ENCODE measurements around the gene MC1R. TPM values are rescaled to one million over a fixed set of nuclear protein-coding genes. Genes with fewer than 3 reads are reported as not detected.

The MC1R gene
- total and polyA plus RNA-seq, 2 of the 8 experiments (the other 6 are each of a cell fraction or from before 2014, with no cell fraction given) = 2.2 to 2.9 TPM

- no peaks in the 10 kb centered on the region for H3K4me1 ChIP-seq (replicated peaks in 1 of 4; ENCODE audit: control insufficient read depth in 3 of 4, insufficient read depth in 4 of 4, low read length in 3 of 4)
- no peak overlapping the region for H2BK20ac ChIP-seq (ENCODE audit: low read length)
- no peaks in the 10 kb centered on the region for H3K9me3 ChIP-seq (ENCODE audit: insufficient read depth in 2 of 2, low read depth in 1 of 2, low read length in 1 of 2)
- TF ChIP-seq SUZ12 (IDR thresholded peaks at IDR 0.05; ENCODE audit: low read length) = no peak
- no peak overlapping the region for H2BK15ac ChIP-seq (ENCODE audit: low read length)
- H3K79me2 ChIP-seq (ENCODE audit: control insufficient read depth in 1 of 2, insufficient read depth in 2 of 2, low read length in 2 of 2) = no peaks in the 10 kb centered on the region
- H2AK5ac ChIP-seq (ENCODE audit: low read depth, low read length) = no peak overlapping the region
- H3K23ac ChIP-seq (ENCODE audit: insufficient read length) = no peak overlapping the region
- no peak overlapping the region for H2BK5ac ChIP-seq (ENCODE audit: low read depth, low read length)
- no peak overlapping the region for H4K5ac ChIP-seq (ENCODE audit: insufficient read length, low read depth, low read length)
- peaks cover 2 to 38% (median 23%) of the 10 kb centered on the region in 4 experiments; a peak in 6 of 8 replicates for H3K36me3 ChIP-seq (ENCODE audit: control insufficient read depth in 2 of 4, insufficient read depth in 4 of 4, low read length in 3 of 4)
- no peak overlapping the region for H3K14ac ChIP-seq (ENCODE audit: insufficient read length)
- no peak for DNase-seq (ENCODE audit: low read depth in 1 of 2, low spot score in 2 of 2)
- no peak overlapping the region for H2BK12ac ChIP-seq (ENCODE audit: low read depth, low read length)
- H4K8ac ChIP-seq (ENCODE audit: extremely low read depth, insufficient read depth, low read length) = no peak overlapping the region
- no peak overlapping the region for H3K27ac ChIP-seq (ENCODE audit: low read depth, low read length)
- 92% methylated on average over 15 of the region's 16 CpGs; no CpG with 5 or more reads in 1 of the 2 experiments for WGBS, 2 experiments (ENCODE audit: extremely low coverage in 1 of 2, insufficient coverage in 1 of 2, insufficient read length in 1 of 2, insufficient replicate concordance in 2 of 2, low coverage in 1 of 2, low lambda C conversion rate in 2 of 2, missing lambda C conversion rate in 1 of 2)
- H3K23me2 ChIP-seq (ENCODE audit: low read depth, low read length) = no peaks in the 10 kb centered on the region
- H2BK120ac ChIP-seq (replicated peaks; ENCODE audit: low read depth, low read length) = no peak overlapping the region
- peaks cover 5 to 14% of the 10 kb centered on the region in 2 experiments for H4K20me1 ChIP-seq (replicated peaks in 1 of 2; ENCODE audit: control insufficient read depth in 1 of 2, insufficient read depth in 2 of 2, low read length in 2 of 2)
- CTCF ChIA-PET (ENCODE audit: partially characterized antibody) = interaction anchor here (0.8 to 1.3 kb wide), 4 partner anchors 18 to 140 kb away, joined by 3 to 4 read pairs (median 3); partner anchors contain the start of gene TCF25
- no peak overlapping the region for H3K4ac ChIP-seq (replicated peaks; ENCODE audit: insufficient read length, low read depth, low read length)
- no peak overlapping the region for H3K4me2 ChIP-seq (ENCODE audit: insufficient read depth in 1 of 2, low read depth in 2 of 2, low read length in 2 of 2)
- POLR2A ChIA-PET (ENCODE audit: partially characterized antibody) = interaction anchor here (1.1 to 1.4 kb wide), 2 partner anchors 10 to 32 kb away, joined by 3 to 4 read pairs; partner anchors contain the start of gene TUBB3
- peaks cover 2% of the 10 kb centered on the region; the same call in 1 of the 2 replicates for H3K79me1 ChIP-seq (ENCODE audit: low read depth, low read length)
- H3K9ac ChIP-seq (replicated peaks in 1 of 4; ENCODE audit: extremely low read depth in 1 of 4, low read depth in 3 of 4, low read length in 3 of 4) = no peak overlapping the region
- H3K56ac ChIP-seq (replicated peaks; ENCODE audit: insufficient read length, low read depth, low read length) = no peak overlapping the region
- no peak for FAIRE-seq
- H2AFZ ChIP-seq (ENCODE audit: low read length) = no peak overlapping the region
- no peak overlapping the region for H3K4me3 ChIP-seq (ENCODE audit: extremely low read depth in 1 of 4, insufficient read depth in 2 of 4, low read depth in 3 of 4, low read length in 4 of 4)
- H3K27me3 ChIP-seq (replicated peaks in 1 of 4; ENCODE audit: control insufficient read depth in 3 of 4, extremely low read depth in 1 of 4, insufficient read depth in 3 of 4, low read length in 3 of 4) = no peaks in the 10 kb centered on the region
- H4K91ac ChIP-seq (replicated peaks; ENCODE audit: insufficient read length, low read length) = no peak overlapping the region
- H3K18ac ChIP-seq (ENCODE audit: extremely low read depth, low read length) = no peak overlapping the region
Observed at GRCh38 chr16:89890886-89891657, 27.6 kb upstream of the MC1R start.
